GM12801 (cell line): ENCODE measurements around the gene TMEM242.

Source experiments
- TF ChIP-seq, protein P1 (sequence below): IDR thresholded peaks from one replicate; pipeline ENCODE4 v1.5.1; 2011; ENCODE audit warnings: control low read depth; ENCODE audit not compliant: insufficient read length; ENCODE audit errors: extremely low read depth

Gene TMEM242

GRCh38 chr6:157293780-157294179 is 29.5 kb downstream of the TMEM242 start:
- TF ChIP-seq, protein P1, sequence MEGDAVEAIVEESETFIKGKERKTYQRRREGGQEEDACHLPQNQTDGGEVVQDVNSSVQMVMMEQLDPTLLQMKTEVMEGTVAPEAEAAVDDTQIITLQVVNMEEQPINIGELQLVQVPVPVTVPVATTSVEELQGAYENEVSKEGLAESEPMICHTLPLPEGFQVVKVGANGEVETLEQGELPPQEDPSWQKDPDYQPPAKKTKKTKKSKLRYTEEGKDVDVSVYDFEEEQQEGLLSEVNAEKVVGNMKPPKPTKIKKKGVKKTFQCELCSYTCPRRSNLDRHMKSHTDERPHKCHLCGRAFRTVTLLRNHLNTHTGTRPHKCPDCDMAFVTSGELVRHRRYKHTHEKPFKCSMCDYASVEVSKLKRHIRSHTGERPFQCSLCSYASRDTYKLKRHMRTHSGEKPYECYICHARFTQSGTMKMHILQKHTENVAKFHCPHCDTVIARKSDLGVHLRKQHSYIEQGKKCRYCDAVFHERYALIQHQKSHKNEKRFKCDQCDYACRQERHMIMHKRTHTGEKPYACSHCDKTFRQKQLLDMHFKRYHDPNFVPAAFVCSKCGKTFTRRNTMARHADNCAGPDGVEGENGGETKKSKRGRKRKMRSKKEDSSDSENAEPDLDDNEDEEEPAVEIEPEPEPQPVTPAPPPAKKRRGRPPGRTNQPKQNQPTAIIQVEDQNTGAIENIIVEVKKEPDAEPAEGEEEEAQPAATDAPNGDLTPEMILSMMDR: no peak

- TF ChIP-seq, protein P1: no peak
Measured at GRCh38 chr6:157292202-157292601, 31.1 kb downstream of the TMEM242 start.

DNA sequence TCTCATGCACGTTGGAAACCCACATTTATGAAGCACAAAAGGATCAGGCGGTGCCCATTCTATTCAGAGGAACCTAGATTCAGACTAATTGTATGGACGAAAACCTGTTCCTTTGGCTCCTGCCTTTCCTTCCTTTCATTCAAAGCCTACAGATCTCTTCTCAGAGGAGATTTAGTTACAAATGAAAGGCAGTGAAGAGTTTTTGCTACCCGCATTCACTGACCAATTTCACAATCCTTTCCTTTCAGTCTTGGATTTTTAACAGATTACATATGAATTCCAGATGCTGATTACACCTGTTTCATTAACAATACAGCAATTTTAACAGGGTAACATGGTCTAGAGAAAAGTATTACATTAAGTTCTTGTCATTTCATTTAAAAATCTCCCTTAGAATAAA is 32.0 kb downstream of the TMEM242 start:
- TF ChIP-seq, protein P1: no peak

DNA sequence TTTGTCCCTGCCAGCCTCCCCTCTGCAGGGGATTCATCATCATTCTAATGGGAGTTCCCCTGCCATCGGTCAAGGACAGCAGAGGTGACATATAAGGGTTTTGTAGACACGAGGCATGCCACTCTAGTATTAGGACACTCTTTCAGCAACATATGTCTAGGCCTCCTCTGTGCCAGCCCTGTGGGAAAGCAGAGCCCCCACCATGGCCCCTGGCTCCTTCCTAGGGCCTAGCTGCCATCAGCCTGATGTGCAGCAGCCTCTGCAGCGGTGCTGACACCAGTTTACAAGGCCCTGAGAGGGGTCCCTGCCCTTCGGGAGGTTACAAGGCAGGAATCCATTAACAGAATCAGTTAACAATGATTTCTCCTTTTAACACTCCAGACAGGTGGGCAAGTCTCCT is 32.5 kb downstream of the TMEM242 start:
- TF ChIP-seq, protein P1: no peak

GRCh38 chr6:157289764-157290163 is 33.6 kb downstream of the TMEM242 start:
- TF ChIP-seq, protein P1: no peak

DNA sequence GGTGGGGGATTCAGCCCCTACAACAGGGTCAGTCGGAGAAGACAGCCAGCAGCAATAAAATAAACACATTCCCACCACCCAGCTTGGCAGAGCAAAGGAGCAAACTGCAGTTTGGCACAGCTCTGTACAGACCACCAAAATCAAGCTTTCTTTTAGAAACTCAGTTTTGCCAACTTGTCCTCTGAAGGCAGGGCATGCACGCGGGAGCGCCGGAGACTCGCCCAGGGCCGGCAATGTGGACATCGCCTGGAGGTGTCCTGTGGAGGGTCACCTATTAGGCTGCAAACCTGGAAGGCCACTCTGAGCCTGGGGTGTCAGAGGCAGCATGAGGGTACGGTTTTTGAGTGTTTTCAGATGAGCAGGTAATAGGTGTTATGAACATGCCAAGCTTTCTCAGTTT is 34.7 kb downstream of the TMEM242 start:
- TF ChIP-seq, protein P1: no peak

GRCh38 chr6:157287923-157288322 is 35.4 kb downstream of the TMEM242 start:
- TF ChIP-seq, protein P1: no peak
